Hepatocyte (in vitro differentiated cells): Measurements from ENCODE around the gene ZFPM1.

Experiments
- CTCF ChIP-seq: fragments of 200-600 bp; sonication (generic); IDR thresholded peaks from 2 replicates; pipeline ENCODE4 v1.5.1; 2016; ENCODE audit warnings: antibody characterized with exemption, mild to moderate bottlenecking; ENCODE audit not compliant: poor library complexity
- EZH2 ChIP-seq: fragments of 200-600 bp; sonication (generic); IDR thresholded peaks from 2 replicates; pipeline ENCODE4 v1.6.1; 2016; ENCODE audit warnings: antibody characterized with exemption, mild to moderate bottlenecking, borderline replicate concordance
- EZH2phosphoT487 ChIP-seq: fragments of 200-600 bp; sonication (generic); IDR thresholded peaks from one replicate; pipeline ENCODE4 v1.6.1; 2018; ENCODE audit warnings: antibody characterized with exemption, mild to moderate bottlenecking, low read depth, moderate library complexity; ENCODE audit not compliant: unreplicated experiment, severe bottlenecking

- no peak for TF ChIP-seq CTCF
- no peak for TF ChIP-seq EZH2
- TF ChIP-seq EZH2phosphoT487 = no peak
Observed at GRCh38 chr16:88497561-88498462, 44.7 kb downstream of the ZFPM1 start.
